Stimulated activated CD8-positive, alpha-beta memory T cell treated with anti-CD3 and anti-CD28 coated beads, Interleukin-2, amount 100 ng/mL, for 48 hours (primary cell): ENCODE measurements around the gene SLC28A1.
"Not testable (repeated sequence)": the region's sequence is repeated elsewhere in the genome, so short reads cannot be mapped to it uniquely, and the experiment has no call there.

Experiments
- DNase-seq, 2 donors: peaks; one replicate each; pipeline ENCODE4 v3.0.0-alpha.2; 2020; ENCODE audit warnings: low read depth in 2 of 2

Gene SLC28A1

GRCh38 chr15:84861781-84862180 is 22.7 kb upstream of the SLC28A1 start:
- DNase-seq: no peak

GRCh38 chr15:84862214-84862975 is 22.1 kb upstream of the SLC28A1 start:
- DNase-seq: no peak

GRCh38 chr15:84863565-84864443 is 20.7 kb upstream of the SLC28A1 start:
- DNase-seq: no peak

- no peak for DNase-seq
These were observed 20.0 kb upstream of the SLC28A1 start for GRCh38 chr15:84864444-84864795.

- no peak for DNase-seq
These were observed 19.3 kb upstream of the SLC28A1 start for GRCh38 chr15:84865074-84865569.

- no peak for DNase-seq
These were observed 16.2 kb upstream of the SLC28A1 start for GRCh38 chr15:84868037-84868880.

GRCh38 chr15:84869510-84869909 is 15.0 kb upstream of the SLC28A1 start:
- no peak for DNase-seq

GRCh38 chr15:84871428-84871985 is 13.0 kb upstream of the SLC28A1 start:
- DNase-seq: no peak

- DNase-seq: no peak
These were observed 12.2 kb upstream of the SLC28A1 start for GRCh38 chr15:84872009-84872910.

- DNase-seq: no peak
These were observed 10.5 kb upstream of the SLC28A1 start for GRCh38 chr15:84873997-84874396.

- DNase-seq: no peak
These were observed 9.3 kb upstream of the SLC28A1 start for GRCh38 chr15:84874981-84875699.

- no peak for DNase-seq
These were observed 8.2 kb upstream of the SLC28A1 start for GRCh38 chr15:84876269-84876668.

GRCh38 chr15:84877701-84878100 is 6.8 kb upstream of the SLC28A1 start:
- not testable (repeated sequence) for DNase-seq

GRCh38 chr15:84878504-84878903 is 6.0 kb upstream of the SLC28A1 start:
- peak; percentile 31 to 54 for DNase-seq

- no peak for DNase-seq
These were observed 5.2 kb upstream of the SLC28A1 start for GRCh38 chr15:84879088-84879780.

GRCh38 chr15:84880007-84880406 is 4.5 kb upstream of the SLC28A1 start:
- no peak for DNase-seq

- DNase-seq: no peak
These were observed 3.5 kb upstream of the SLC28A1 start for GRCh38 chr15:84880822-84881519.

GRCh38 chr15:84881520-84881830 is 3.0 kb upstream of the SLC28A1 start:
- no peak for DNase-seq

- no peak for DNase-seq
These were observed 996 bp upstream of the SLC28A1 start for GRCh38 chr15:84883466-84883865.
